ENCODE data around the gene LPP. TPM values are rescaled to one million over a fixed set of nuclear protein-coding genes. Genes with fewer than 3 reads are reported as not detected.
A peak's percentile ranks its signal among the peaks of the same experiment; 100 is the strongest.

LPP gene
- total RNA-seq, 2 donors from 2014 or later, result 52.7 to 56.7 TPM

DNA sequence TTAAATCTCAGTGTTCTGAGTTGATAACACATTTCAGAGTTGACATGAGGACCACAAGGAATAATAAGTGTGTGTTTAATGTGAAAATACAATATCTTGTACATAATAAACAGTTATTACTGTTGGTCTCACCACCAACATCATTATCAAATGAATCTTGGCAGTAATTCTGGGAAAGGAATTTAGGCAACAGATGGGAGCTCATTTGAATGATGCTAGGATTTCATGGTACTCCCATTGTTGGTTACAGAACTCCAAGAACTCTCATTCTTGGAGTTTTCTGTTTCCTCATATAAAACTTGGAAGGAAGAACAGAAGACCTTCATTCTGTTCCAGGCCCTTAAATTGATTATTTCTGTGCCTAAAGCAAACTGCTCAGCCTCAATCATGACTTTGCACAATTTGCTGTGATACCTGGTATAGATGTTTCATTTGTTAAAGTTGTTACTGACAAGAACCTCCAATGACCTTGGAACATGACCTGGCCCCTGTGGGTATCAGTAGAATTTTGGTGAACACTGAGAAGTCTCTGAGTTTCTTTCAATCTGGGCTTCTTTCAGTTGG, 385.8 kb downstream of the LPP start:
- ATAC-seq (no peak), DNase-seq (ENCODE audit: low spot score) (no peak)
- H3K4me1 Mint-ChIP-seq (ENCODE audit: low read depth in 2 of 2), result peaks cover 37 to 39% of the 10 kb centered on the region in 2 donors
- H3K9me3 Mint-ChIP-seq, result peaks cover 6% of the 10 kb centered on the region
- H3K27me3 Mint-ChIP-seq, result no peaks in the 10 kb centered on the region
- no peak overlapping the region for H3K4me3 Mint-ChIP-seq
- H3K36me3 Mint-ChIP-seq, result peaks cover 10% of the 10 kb centered on the region
- no peak overlapping the region for H3K27ac Mint-ChIP-seq

DNA sequence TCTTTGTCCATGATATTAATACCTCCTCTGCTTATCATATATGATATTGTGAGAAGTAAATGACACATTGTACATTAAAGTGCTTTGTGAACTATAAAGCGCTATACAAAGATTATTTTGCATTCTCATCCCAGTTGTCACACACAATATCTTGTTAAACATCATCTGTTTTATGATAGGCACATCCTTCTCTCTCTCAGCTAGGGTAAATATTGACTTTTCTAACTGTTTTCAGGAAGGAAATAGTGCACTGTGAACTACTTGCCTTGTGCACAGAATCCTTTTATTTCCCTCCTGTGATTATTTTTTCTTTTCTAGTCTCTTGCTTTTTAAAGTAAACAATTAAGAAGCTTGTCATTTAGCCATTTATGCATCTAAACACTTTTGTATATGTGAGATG, 388.2 kb downstream of the LPP start:
- DNase-seq (ENCODE audit: low spot score), result no peak
- Mint-ChIP-seq H3K9me3 (peaks cover 6% of the 10 kb centered on the region), H3K36me3 (peaks cover 10% of the 10 kb centered on the region), H3K27ac (peak overlapping the region in 1 of 2 donors; percentile 18), H3K4me3 (no peak overlapping the region), H3K27me3 (no peaks in the 10 kb centered on the region), H3K4me1 (ENCODE audit: low read depth in 2 of 2) (peaks cover 32 to 40% of the 10 kb centered on the region in 2 donors)
- no peak for ATAC-seq

DNA sequence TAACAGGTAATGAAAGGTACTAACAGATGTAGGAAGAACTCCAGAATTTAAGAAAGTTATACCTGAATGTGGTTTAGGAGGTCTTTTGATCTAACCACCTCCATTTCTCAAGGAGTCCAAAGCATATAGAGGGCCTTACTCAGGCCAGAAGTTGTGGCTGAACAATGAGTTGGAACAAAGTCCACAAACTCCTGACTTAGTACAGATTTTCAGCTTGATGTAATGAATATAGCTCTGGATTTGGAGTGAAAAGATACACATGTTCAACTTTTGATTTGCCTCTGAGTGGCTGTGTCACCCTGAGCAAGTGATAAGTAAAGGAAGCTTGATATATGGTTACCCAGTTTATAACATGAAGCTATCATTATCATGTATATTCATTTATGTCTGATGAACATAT, 390.1 kb downstream of the LPP start:
- peaks cover 3% of the 10 kb centered on the region for H3K9me3 Mint-ChIP-seq
- peaks cover 8% of the 10 kb centered on the region for H3K36me3 Mint-ChIP-seq
- H3K27me3 Mint-ChIP-seq, result no peaks in the 10 kb centered on the region
- no peak overlapping the region for H3K27ac Mint-ChIP-seq
- ATAC-seq (no peak), DNase-seq (ENCODE audit: low spot score) (no peak)
- H3K4me1 Mint-ChIP-seq (ENCODE audit: low read depth in 2 of 2), result peaks cover 24 to 39% of the 10 kb centered on the region in 2 donors
- no peak overlapping the region for H3K4me3 Mint-ChIP-seq

DNA sequence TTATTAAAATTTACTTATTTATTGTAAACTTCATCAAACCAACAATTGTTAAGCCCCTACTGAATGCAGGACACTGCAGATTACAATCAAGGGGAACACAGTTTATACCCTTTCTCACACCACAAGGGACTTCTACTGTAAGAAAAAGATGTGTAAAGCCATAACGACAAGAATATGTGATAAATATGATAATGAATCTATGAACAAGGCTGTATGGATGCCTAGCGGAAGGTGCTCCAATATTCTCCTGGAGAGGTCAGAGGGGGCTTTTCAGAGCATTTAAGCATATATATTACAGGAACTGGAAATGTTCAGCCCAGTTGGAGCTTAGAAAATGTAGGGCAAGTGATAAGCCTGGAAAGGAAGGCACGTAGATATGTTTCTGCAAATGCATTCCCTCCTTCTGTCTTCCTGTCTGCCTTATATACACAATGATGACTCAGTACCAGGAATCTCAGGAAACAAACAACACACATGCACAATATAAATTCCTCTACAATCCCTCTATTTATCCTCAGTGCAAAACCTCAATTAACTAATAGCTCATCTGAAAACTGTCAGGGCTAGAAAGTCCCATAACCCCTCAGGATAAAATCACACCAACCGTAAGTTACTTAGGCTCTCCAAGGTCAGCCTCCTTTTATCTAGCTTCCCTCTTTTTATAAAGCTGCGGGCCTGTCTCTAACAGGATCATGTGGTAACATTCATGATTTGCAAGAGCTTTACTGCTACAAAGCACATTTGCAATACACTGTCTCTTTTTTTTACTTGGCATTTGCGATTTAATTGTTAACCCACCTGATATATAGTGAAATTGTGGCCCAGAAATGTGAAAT, 393.1 kb downstream of the LPP start:
- Mint-ChIP-seq H3K36me3 (peaks cover 4% of the 10 kb centered on the region), H3K9me3 (no peaks in the 10 kb centered on the region), H3K27me3 (no peaks in the 10 kb centered on the region), H3K27ac (no peak overlapping the region), H3K4me1 (ENCODE audit: low read depth in 2 of 2) (peaks cover 13 to 32% of the 10 kb centered on the region in 2 donors), H3K4me3 (no peak overlapping the region)
- no peak for ATAC-seq
- no peak for DNase-seq (ENCODE audit: low spot score)

DNA sequence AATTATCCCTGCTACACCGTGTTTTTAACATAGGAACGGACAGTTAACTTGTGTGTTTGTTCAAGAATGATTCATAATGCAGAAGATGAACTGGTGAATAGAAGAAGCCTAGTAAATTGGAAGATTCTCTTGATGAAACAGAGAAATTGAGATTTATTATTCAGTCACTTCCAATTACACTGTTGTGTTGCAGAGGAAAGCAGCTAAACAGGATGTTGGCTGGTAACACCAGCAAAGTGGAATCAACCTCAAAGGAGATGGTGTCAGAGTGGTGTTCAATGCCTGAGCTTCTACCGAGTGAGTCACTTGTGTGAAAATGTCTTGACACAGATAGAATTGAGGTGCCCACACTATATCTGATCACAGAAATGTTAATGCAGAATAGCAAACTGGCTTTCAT, 399.6 kb downstream of the LPP start:
- Mint-ChIP-seq H3K4me1 (ENCODE audit: low read depth in 2 of 2) (peaks cover 17 to 43% of the 10 kb centered on the region in 2 donors), H3K27me3 (no peaks in the 10 kb centered on the region), H3K4me3 (no peak overlapping the region), H3K36me3 (no peaks in the 10 kb centered on the region), H3K9me3 (no peaks in the 10 kb centered on the region), H3K27ac (no peak overlapping the region)
- ATAC-seq (peak; percentile 97 to 98), DNase-seq (ENCODE audit: low spot score) (peak; percentile 79)

DNA sequence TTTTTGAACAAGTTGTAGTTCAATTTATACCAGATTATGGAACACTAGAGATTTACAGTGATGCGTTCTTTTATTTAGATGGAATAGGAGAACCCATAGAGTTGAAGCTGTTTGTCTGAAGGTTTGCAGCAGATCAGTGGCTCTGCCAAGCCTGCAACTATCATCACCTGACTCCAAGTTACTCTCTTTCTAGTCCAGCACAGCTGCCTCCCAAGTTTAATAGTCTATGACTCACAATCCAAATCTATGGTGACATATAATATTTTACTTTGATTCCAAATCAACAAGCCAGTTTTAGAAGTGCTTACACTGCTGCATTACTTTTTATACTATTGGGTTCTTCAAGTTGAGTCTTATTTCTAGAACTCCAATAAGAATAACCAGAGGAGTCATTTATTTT, 400.4 kb downstream of the LPP start:
- no peaks in the 10 kb centered on the region for H3K9me3 Mint-ChIP-seq
- ATAC-seq (no peak), DNase-seq (ENCODE audit: low spot score) (no peak)
- H3K4me3 Mint-ChIP-seq, result no peak overlapping the region
- H3K36me3 Mint-ChIP-seq, result no peaks in the 10 kb centered on the region
- H3K27me3 Mint-ChIP-seq, result no peaks in the 10 kb centered on the region
- H3K27ac Mint-ChIP-seq, result no peak overlapping the region
- H3K4me1 Mint-ChIP-seq (ENCODE audit: low read depth in 2 of 2), result peaks cover 24 to 51% of the 10 kb centered on the region in 2 donors

DNA sequence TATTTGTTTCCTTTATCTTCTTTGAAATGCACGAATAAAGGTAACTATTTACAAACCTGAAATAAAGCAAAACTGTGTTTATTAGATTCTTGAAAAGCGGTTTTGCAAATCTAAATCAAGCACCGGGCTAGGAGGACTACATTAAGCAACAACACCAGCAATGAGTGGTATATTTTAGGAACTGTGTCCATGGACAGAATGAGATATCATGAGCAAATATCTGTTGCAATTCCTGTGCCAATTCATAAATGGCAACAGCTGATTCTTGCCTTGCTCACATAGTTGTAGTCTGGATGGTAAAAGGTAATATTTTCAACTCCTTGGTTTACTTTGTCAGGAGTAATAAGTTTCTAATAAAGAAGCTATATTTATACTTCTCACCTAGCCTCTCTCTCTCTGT, 403.3 kb downstream of the LPP start:
- Mint-ChIP-seq H3K4me1 (ENCODE audit: low read depth in 2 of 2) (peaks cover 43 to 64% of the 10 kb centered on the region in 2 donors), H3K27me3 (no peaks in the 10 kb centered on the region), H3K4me3 (no peak overlapping the region), H3K36me3 (no peaks in the 10 kb centered on the region), H3K9me3 (no peaks in the 10 kb centered on the region), H3K27ac (no peak overlapping the region)
- ATAC-seq (no peak), DNase-seq (ENCODE audit: low spot score) (no peak)

DNA sequence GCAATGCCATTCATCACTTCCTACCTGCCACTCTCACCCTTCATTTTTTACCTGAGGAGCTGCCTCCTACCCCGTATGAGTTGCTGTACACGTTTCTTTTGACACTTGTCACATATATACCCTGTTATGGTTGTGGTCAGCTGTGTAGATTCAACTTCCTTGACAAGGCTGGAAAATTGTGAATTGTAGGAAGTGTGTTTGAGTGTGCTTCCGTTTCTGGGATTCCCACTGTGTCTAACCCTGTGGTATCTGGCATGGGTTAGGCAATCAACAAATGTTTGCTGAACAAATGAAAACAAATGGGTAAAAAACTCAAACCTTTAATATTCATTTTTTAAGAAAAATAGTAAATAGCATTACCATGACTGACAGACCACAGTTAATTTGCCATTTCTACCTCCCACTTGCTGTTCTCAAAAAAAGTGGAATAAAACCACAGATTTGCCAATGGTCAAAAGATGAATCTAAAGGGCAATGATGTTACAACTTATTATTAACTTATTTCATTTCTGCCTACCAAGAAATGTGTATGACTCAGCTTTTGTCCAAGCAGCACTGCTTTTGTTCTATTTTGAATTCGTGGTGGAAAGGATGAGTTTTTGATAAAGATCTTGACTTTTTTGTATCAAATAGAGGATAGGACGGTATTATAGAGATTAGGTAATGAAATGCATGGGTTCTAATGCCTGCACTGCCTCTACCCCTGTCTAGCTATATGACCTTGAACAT, 404.6 kb downstream of the LPP start:
- DNase-seq (ENCODE audit: low spot score), result no peak
- H3K27me3 Mint-ChIP-seq, result no peaks in the 10 kb centered on the region
- H3K4me1 Mint-ChIP-seq (ENCODE audit: low read depth in 2 of 2), result peaks cover 53 to 61% of the 10 kb centered on the region in 2 donors
- ATAC-seq, result peak; percentile 33 to 51
- no peaks in the 10 kb centered on the region for H3K9me3 Mint-ChIP-seq
- H3K36me3 Mint-ChIP-seq, result no peaks in the 10 kb centered on the region
- H3K4me3 Mint-ChIP-seq, result peak overlapping the region; percentile 58
- peak overlapping the region in 1 of 2 donors; percentile 71 for H3K27ac Mint-ChIP-seq

DNA sequence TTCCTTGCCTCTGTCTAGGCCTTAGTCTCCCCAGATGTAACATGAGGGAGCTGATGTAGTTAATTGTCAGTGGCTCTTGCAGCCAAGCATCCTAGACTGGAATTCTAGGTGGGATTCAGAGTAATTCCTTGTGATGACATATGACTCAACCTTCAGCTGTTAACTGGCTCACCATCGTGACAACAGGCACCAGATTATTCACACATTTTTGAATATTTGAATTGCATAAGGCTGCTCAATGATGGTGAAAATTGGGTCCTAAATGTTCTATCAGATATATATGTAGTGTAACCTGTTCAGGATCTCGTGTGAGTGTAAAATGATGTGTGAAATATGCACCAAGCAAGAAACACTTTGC, 405.1 kb downstream of the LPP start:
- Mint-ChIP-seq H3K27ac (peak overlapping the region in 1 of 2 donors; percentile 71), H3K27me3 (no peaks in the 10 kb centered on the region), H3K36me3 (no peaks in the 10 kb centered on the region), H3K4me3 (peak overlapping the region; percentile 38), H3K4me1 (ENCODE audit: low read depth in 2 of 2) (peaks cover 53 to 57% of the 10 kb centered on the region in 2 donors), H3K9me3 (no peaks in the 10 kb centered on the region)
- ATAC-seq (peak in 1 of 2 donors; percentile 44), DNase-seq (ENCODE audit: low spot score) (no peak)

DNA sequence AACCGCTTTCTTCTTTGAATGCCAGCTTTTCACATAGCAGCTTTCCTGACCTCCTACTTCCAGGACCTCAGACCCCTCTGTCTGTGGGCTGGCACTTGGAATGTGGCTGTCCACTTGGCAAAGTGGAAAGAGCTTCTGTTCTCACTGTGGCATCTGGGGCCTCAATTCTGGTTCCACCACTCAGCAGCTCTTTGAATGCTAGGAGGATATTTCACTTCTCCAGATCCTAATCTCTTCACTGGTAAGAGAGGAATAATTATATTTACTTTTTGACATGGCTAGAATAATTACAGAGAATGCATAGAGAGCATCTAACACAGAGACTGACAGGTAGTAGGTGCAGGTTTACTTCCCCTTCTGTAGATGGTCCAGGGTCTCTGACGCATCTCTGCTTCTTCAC, 405.9 kb downstream of the LPP start:
- H3K4me3 Mint-ChIP-seq, result no peak overlapping the region
- DNase-seq (ENCODE audit: low spot score), result no peak
- H3K36me3 Mint-ChIP-seq, result no peaks in the 10 kb centered on the region
- no peaks in the 10 kb centered on the region for H3K27me3 Mint-ChIP-seq
- ATAC-seq, result no peak
- H3K27ac Mint-ChIP-seq, result peak overlapping the region in 1 of 2 donors; percentile 6
- H3K4me1 Mint-ChIP-seq (ENCODE audit: low read depth in 2 of 2), result peaks cover 56 to 58% of the 10 kb centered on the region in 2 donors
- no peaks in the 10 kb centered on the region for H3K9me3 Mint-ChIP-seq

DNA sequence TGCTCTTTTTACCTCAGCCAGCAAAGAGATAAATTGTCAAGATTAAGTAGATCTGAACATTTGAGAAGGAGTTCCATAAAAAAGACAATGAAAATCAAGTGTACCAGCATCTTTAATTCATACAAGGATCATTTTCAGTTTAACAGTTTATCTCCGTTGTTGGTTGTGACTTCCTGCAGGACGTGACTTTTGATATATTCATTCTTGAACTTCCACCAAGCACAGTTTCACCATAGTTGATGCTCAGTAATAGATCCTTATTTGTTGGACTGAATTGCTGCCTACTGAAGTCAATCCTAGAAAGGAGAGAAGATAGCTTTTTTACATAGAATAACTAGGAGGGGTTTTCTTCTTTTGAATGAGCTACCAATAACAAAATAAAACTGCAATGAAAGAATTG, 408.2 kb downstream of the LPP start:
- Mint-ChIP-seq H3K36me3 (no peaks in the 10 kb centered on the region), H3K27ac (peak overlapping the region in 1 of 2 donors; percentile 82), H3K4me1 (ENCODE audit: low read depth in 2 of 2) (peaks cover 59 to 62% of the 10 kb centered on the region in 2 donors), H3K27me3 (no peaks in the 10 kb centered on the region), H3K4me3 (peak overlapping the region; percentile 70), H3K9me3 (no peaks in the 10 kb centered on the region)
- DNase-seq (ENCODE audit: low spot score), result no peak
- peak in 1 of 2 donors; percentile 72 for ATAC-seq

DNA sequence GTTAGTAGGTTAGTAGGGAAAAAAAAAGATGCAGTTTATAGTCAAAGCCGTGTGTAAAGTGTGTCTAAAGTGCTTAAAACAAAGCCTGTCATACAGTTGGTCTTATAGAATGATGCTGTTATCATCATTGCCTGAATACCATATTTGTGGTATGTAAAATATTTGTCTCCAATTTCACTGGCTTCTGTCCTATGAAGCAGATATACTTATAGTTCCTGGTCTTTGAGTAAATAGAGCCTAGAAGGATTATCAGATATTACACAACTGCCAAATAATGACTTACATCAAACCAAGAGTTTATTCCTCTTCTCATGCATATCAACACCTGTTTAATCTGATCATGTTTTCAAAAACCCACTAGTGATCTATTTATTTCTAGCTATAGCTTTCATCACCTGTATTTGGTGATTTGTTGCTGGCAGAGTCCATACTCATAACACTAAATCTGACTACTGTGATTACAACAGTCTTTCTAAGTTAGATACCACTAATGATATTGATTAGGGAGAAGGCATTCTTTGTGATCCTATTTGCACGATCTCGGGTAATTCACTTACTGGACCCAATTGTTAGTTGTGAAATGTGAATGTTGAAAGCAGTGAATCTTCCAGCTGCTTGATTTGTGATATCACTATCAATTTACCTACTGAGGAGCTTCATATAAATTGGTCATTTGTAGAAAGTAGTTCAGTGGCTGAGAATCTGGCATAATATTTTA, 413.7 kb downstream of the LPP start:
- no peak overlapping the region for H3K4me3 Mint-ChIP-seq
- H3K27ac Mint-ChIP-seq, result peak overlapping the region in 1 of 2 donors; percentile 92
- no peaks in the 10 kb centered on the region for H3K27me3 Mint-ChIP-seq
- ATAC-seq (no peak), DNase-seq (ENCODE audit: low spot score) (no peak)
- H3K36me3 Mint-ChIP-seq, result no peaks in the 10 kb centered on the region
- H3K4me1 Mint-ChIP-seq (ENCODE audit: low read depth in 2 of 2), result peaks cover 29 to 50% of the 10 kb centered on the region in 2 donors
- peaks cover 3% of the 10 kb centered on the region for H3K9me3 Mint-ChIP-seq

DNA sequence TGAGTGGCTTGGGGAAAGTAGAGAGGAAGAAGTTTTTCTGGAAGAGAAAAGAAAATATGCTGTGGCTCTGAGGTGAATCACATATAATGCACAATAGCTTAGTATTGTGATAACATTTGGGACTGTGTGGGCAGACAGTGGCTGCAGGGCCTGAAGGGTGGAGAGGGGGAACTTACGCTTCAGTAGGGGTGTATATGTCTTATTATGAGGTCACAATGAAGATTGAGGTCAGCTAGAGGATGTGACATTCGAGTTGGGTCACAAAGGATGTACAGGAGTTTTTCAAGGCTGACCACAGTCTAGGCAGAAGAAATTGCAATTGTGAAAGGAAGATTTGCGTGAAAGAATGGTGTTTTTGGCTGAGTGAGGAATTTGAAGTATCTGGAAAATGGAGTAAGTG, 414.8 kb downstream of the LPP start:
- H3K4me3 Mint-ChIP-seq, result peak overlapping the region; percentile 67
- DNase-seq (ENCODE audit: low spot score), result peak; percentile 73
- peak overlapping the region; percentile 77 to 92 for H3K27ac Mint-ChIP-seq
- peaks cover 28 to 53% of the 10 kb centered on the region in 2 donors for H3K4me1 Mint-ChIP-seq (ENCODE audit: low read depth in 2 of 2)
- H3K27me3 Mint-ChIP-seq, result no peaks in the 10 kb centered on the region
- peak; percentile 97 for ATAC-seq
- no peaks in the 10 kb centered on the region for H3K36me3 Mint-ChIP-seq
- H3K9me3 Mint-ChIP-seq, result peaks cover 3% of the 10 kb centered on the region
